ENCODE data around the gene BLZF1. TPM values are rescaled to one million over a fixed set of nuclear protein-coding genes. Genes with fewer than 3 reads are reported as not detected.
"Not testable (repeated sequence)": the region's sequence is repeated elsewhere in the genome, so short reads cannot be mapped to it uniquely, and the experiment has no call there.

Gene BLZF1
- total RNA-seq, 1 donor from 2014 or later: 11.3 TPM

DNA sequence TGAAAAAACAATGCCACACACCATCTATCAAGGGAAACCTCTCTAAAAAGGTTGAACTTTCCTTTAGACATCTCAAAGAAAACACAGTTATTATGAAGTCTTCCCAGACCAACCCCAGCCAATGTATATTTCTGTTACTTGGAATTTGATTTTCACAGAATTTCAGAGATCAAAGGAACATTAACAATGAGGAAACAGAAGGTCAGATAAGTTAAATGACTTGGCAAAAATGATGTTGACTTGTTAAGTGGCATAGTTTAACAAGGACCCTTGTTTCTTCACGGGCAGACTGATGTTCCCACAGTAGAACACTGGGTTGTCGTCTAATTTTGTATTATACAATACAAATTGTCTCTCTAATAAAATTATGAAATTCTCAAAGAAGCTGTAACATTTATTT, 29.4 kb upstream of the BLZF1 start:
- intact Hi-C loops (cut with micrococcal nuclease): no loop called here
- Mint-ChIP-seq H3K4me3 (no peak overlapping the region), H3K27ac (no peak overlapping the region), H3K4me1 (peaks cover 16% of the 10 kb centered on the region), H3K36me3 (ENCODE audit: low read depth) (peaks cover 23% of the 10 kb centered on the region), H3K9me3 (peaks cover 20% of the 10 kb centered on the region), H3K27me3 (no peaks in the 10 kb centered on the region)
- no peak for DNase-seq

DNA sequence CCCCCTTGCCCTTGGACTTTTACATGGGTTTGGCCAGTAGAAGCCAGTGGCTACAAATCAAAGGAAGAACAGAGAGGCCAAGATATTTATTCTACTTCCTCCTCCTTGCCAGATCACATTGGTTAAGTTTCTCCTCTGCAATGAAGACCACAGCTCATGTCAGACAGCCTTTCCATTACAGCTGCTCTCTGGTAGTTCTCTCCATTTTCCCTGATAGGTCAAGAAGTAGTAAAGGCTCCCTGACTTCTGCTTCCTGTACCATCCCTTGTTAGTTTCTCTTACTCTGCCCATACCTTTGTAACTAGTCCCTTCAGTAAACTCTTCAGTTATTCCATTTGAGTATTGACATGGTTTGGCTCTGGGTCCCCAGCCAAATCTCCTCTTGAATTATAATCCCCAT, 28.2 kb upstream of the BLZF1 start:
- DNase-seq: no peak
- intact Hi-C loops (cut with micrococcal nuclease): no loop called here
- no peaks in the 10 kb centered on the region for H3K27me3 Mint-ChIP-seq

DNA sequence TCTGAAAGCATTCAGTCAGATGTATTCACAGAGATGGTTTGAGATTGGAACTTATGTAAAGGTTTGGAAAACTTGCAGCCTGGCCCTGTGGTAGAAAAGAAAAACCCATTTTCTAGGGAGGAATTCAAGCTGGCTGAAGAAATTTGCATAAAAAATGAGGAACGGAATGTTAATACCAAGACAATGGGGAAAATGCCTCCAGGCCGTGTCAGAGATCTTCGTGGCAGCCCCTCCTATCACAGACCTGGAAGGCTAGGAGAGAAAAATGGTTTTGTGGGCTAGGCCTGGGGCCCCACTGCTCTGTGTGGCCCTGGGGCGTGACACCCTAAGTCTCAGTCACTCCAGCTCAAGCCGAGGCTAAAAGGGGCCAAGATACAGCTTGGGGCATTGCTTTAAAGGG, 27.1 kb upstream of the BLZF1 start:
- no peaks in the 10 kb centered on the region for H3K27me3 Mint-ChIP-seq
- peaks cover 11% of the 10 kb centered on the region for H3K4me1 Mint-ChIP-seq
- DNase-seq: no peak
- H3K9me3 Mint-ChIP-seq: peaks cover 17% of the 10 kb centered on the region
- H3K4me3 Mint-ChIP-seq: no peak overlapping the region
- intact Hi-C loops (cut with micrococcal nuclease): no loop called here
- H3K36me3 Mint-ChIP-seq (ENCODE audit: low read depth): peaks cover 15% of the 10 kb centered on the region
- H3K27ac Mint-ChIP-seq: no peak overlapping the region

More for the DNA sequence above, 28.2 kb upstream of the BLZF1 start:
- peak overlapping the region; percentile 10 for H3K27ac Mint-ChIP-seq
- H3K4me1 Mint-ChIP-seq: peaks cover 11% of the 10 kb centered on the region
- peaks cover 20% of the 10 kb centered on the region for H3K36me3 Mint-ChIP-seq (ENCODE audit: low read depth)
- H3K9me3 Mint-ChIP-seq: peaks cover 20% of the 10 kb centered on the region
- H3K4me3 Mint-ChIP-seq: no peak overlapping the region

DNA sequence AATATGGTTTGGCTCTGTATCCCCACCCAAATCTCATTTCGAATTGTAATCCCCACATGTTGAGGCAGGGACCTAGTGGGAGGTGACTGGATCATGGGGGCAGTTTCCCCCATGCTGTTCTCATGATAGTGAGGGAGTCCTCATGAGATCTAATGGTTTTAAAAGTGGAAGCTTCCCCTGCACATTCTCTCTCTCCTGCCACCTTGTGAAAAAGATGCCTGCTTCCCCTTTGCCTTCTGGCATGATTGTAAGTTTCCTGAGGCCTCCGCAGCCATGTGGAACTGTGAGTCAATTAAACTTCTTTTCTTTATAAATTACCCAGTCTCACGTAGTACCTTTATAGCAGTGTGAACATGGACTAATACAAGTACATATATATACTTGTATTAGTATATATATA, 25.9 kb upstream of the BLZF1 start:
- intact Hi-C loops (cut with micrococcal nuclease); H3K4me3 Mint-ChIP-seq; H3K27ac Mint-ChIP-seq; DNase-seq; H3K27me3 Mint-ChIP-seq: not testable (repeated sequence)
- peaks cover 17% of the 10 kb centered on the region for H3K9me3 Mint-ChIP-seq
- H3K36me3 Mint-ChIP-seq (ENCODE audit: low read depth): peaks cover 14% of the 10 kb centered on the region
- peaks cover 11% of the 10 kb centered on the region for H3K4me1 Mint-ChIP-seq

DNA sequence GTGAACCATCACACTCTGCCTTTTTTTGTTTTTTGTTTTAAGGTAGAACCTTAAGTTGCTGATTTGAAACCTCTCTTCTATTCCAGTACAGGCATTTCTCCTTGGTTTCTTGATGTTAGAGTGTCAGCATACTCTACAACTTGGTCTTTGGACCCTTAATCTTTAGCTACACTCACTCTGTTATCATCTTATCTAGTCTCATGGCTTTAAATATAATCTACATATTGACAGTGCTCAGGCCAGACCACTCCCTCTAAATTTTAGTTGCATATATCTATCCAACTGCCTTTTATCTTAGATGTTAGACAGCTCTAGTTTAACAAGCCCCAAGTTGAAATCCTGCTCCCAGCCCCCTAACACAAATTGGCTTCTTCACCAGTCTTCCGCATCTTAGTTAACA, 22.5 kb upstream of the BLZF1 start:
- intact Hi-C loops (cut with micrococcal nuclease): loop anchor here (5.0 kb wide), 3 partner anchors 238 to 903 kb away; partner anchors contain the start of gene ATP1B1
- Mint-ChIP-seq H3K27ac (no peak overlapping the region), H3K36me3 (ENCODE audit: low read depth) (peaks cover 8% of the 10 kb centered on the region), H3K9me3 (peaks cover 4% of the 10 kb centered on the region), H3K27me3 (no peaks in the 10 kb centered on the region), H3K4me1 (peaks cover 2% of the 10 kb centered on the region), H3K4me3 (no peak overlapping the region)
- DNase-seq: no peak

DNA sequence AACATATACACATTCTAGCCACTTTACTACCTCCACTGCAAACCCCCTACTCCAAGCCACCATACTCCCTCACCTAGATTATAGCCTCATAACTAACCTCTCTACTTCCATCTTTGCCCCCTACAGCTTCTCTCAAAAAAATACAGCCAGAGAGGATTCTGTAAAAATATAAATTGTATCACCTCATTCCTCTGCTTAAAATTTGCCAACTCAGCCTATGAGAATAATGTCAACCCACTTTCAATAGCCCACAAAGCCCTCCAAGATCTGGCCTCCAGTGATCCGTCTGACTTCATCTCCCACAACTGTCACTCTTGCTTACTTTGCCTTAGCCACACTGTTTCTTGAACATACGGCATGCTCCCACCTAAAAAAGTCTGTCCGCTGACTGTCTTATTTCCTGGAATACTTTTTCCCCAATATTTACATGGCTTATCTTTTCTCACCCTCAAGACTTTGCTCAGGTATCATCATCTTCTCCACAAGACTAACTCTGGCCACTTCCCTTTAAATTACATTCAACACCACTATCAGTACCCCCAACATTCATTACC, 21.9 kb upstream of the BLZF1 start:
- intact Hi-C loops (cut with micrococcal nuclease): loop anchor here (5.0 kb wide), 3 partner anchors 239 to 904 kb away; partner anchors contain the start of gene ATP1B1
- no peak for DNase-seq

DNA sequence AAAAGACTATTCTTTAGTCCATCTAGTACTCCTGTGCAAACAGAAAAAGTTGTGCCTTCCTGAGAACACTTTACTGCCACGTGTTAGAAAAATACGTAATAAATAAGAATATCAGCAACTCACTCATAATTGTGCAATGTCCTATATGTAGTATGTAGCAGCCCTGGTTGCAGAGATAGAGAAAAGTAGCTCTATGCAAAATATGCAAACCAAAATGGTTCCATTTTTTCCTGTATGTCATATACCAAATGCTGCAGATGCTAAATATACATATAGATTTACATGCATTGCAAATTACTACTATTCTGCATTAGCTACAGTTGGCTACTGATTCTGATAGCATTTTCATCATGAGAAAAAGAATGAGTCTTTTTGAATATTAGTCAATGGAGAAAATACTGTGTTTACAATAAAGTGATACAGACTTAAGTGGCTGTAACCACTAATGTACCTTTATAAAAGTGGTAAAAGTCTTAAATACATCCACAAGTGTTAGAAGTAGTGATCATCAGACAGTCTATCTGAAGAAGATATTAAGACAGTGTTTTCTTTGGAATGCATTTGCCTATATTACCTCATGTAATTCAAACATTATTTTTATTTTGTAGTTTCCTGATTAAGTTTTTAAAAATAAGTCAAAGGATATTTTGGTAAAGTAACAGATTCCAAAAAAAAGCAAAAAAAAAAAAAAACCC, 20.2 kb upstream of the BLZF1 start:
- Mint-ChIP-seq H3K4me3 (no peak overlapping the region), H3K4me1 (peaks cover 11% of the 10 kb centered on the region), H3K9me3 (no peaks in the 10 kb centered on the region), H3K27me3 (no peaks in the 10 kb centered on the region), H3K27ac (no peak overlapping the region), H3K36me3 (ENCODE audit: low read depth) (peaks cover 2% of the 10 kb centered on the region)
- intact Hi-C loops (cut with micrococcal nuclease): loop anchor here (1.0 to 5.0 kb wide), 5 partner anchors 241 to 1005 kb away; partner anchors contain the start of gene ATP1B1
- no peak for DNase-seq

More for the DNA sequence above, 21.9 kb upstream of the BLZF1 start:
- peaks cover 2% of the 10 kb centered on the region for H3K36me3 Mint-ChIP-seq (ENCODE audit: low read depth)
- no peaks in the 10 kb centered on the region for H3K9me3 Mint-ChIP-seq
- no peaks in the 10 kb centered on the region for H3K27me3 Mint-ChIP-seq
- H3K27ac Mint-ChIP-seq: no peak overlapping the region
- no peak overlapping the region for H3K4me3 Mint-ChIP-seq
- H3K4me1 Mint-ChIP-seq: peaks cover 2% of the 10 kb centered on the region

DNA sequence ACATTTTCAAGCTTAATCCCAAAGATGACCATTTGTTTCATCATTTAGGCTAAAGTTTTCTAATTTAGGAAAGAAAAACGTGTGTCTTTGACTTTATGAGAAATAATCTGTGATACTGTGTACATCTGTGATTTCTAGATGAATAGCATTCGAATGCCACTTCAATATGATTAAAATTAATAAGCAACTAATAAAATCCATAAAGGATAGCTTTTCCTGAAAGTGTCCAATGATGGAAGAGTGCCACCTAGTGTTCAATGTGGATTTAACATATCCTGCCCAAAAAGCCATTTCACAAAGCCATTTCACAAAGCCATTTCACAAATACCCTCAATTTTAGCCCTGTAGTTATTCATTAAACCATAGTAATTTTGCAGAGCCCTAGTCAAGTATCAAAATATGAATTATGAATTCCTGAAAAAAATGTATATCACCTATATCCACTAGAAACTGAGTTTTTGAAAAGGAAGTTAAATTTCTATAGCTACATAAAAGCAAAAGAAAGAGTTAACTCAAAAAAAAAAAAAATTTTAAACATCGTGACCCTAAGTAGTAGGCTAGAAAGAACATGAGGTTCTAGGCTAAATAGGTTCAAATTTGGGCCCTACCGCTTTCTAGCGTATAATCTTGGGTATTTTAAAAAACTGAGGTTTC, 19.5 kb upstream of the BLZF1 start:
- Mint-ChIP-seq H3K4me3 (no peak overlapping the region), H3K4me1 (peaks cover 11% of the 10 kb centered on the region), H3K36me3 (ENCODE audit: low read depth) (peaks cover 2% of the 10 kb centered on the region), H3K27ac (no peak overlapping the region), H3K9me3 (no peaks in the 10 kb centered on the region), H3K27me3 (no peaks in the 10 kb centered on the region)
- peak; percentile 80 for DNase-seq
- intact Hi-C loops (cut with micrococcal nuclease): loop anchor here (1.0 to 5.0 kb wide), 5 partner anchors 241 to 1006 kb away; partner anchors contain the start of gene ATP1B1

DNA sequence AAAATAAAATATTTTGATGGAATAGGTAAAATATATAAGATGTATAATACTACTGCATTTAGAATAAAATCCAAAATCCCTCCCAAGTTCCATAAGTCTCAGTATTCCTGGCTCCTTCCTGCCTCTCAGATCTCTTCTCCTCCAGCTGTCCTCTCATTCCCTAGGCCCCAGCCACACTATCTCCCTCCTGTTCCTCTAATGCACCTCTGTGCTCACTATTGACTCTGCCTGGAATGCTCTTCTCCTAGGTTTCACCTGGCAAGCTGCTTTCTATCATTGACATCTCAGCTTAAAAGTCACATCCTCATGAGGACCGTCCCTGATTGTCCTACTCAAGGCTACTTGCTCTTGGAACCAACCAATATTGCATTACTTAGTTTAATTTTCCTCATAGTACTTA, 7.6 kb upstream of the BLZF1 start:
- no peaks in the 10 kb centered on the region for H3K27me3 Mint-ChIP-seq
- peaks cover 6% of the 10 kb centered on the region for H3K9me3 Mint-ChIP-seq
- H3K4me1 Mint-ChIP-seq: peaks cover 28% of the 10 kb centered on the region
- intact Hi-C loops (cut with micrococcal nuclease): loop anchor here (10.0 kb wide), 2 partner anchors 896 to 956 kb away; no protein-coding TSS in a partner anchor
- H3K4me3 Mint-ChIP-seq: no peak overlapping the region
- no peak overlapping the region for H3K27ac Mint-ChIP-seq
- DNase-seq: peak; percentile 53
- peaks cover 11% of the 10 kb centered on the region for H3K36me3 Mint-ChIP-seq (ENCODE audit: low read depth)

DNA sequence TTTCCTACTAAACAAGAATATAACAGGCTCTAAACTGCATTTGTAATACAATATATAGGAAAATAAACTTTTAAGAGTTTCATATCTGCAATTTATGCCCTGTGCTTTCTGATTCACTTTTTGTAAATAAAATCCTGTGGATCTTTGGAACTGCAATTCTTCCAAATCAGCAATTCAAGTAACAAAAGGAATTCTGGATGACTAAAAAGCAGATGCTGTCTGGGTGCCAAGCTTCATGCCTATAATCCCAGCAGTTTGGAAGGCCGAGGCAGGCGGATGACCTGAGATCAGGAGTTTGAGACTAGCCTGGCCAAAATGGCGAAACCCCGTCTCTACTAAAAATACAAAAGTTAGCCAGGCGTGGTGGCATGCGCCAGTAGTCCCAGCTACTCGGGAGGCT, 6.7 kb upstream of the BLZF1 start:
- intact Hi-C loops (cut with micrococcal nuclease): loop anchor here (10.0 kb wide), 2 partner anchors 896 to 956 kb away; no protein-coding TSS in a partner anchor
- peaks cover 11% of the 10 kb centered on the region for H3K36me3 Mint-ChIP-seq (ENCODE audit: low read depth)
- DNase-seq: no peak
- H3K27me3 Mint-ChIP-seq: no peaks in the 10 kb centered on the region
- H3K4me1 Mint-ChIP-seq: peaks cover 28% of the 10 kb centered on the region
- peaks cover 6% of the 10 kb centered on the region for H3K9me3 Mint-ChIP-seq
- no peak overlapping the region for H3K4me3 Mint-ChIP-seq
- no peak overlapping the region for H3K27ac Mint-ChIP-seq

DNA sequence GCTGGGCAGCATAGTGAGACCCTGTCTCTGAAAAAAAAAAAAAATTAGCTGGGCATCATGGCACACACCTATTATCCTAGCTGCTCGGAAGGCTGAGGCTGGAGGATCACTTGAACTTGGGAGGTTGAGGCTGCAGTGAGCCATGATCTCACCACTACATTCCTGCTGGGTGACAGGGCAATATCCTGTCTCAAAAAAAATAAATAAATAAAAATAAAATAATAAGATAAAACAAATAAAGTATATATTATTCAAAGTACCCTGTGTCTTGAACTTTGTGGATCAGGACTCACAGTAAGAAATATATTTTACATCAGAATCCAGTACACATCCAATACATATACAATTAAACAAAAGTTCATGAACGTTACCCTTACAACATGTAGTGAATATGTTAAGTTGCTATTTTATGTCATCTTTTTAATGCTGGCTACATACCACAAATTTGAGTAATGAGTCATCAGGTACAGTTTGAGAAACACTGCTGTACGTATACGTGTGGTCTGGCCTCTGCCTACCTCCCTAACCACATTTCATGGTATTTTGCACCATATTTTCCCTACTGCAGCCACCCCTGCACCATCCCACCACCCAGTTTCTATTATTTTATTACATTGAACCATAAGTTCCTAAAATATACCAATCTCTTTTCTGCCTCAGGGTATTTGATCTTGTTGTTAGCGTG, 4.8 kb upstream of the BLZF1 start:
- peak; percentile 76 for DNase-seq
- intact Hi-C loops (cut with micrococcal nuclease): loop anchor here (2.0 to 10.0 kb wide), 3 partner anchors 256 to 958 kb away; partner anchors contain the start of gene ATP1B1

DNA sequence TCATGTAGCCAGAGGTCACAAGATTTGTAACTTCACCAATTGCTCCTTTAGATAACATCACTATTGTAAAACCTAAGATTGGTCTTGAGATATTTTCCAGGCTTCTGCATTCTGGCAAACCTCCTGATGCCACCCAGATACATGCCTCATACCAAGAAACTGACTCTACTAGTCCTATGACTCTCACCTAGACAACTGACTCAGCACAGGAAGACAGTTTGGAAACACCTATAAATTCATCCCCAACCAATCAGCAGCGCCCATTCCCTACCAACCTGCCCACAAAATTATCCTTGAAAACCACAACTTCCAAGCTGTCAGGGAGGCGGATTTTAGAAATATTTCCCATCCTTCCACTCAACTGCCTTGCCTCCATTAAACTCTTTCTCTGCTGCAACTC, 3.0 kb upstream of the BLZF1 start:
- peak overlapping the region; percentile 3 for H3K27ac Mint-ChIP-seq
- peaks cover 6% of the 10 kb centered on the region for H3K9me3 Mint-ChIP-seq
- peaks cover 13% of the 10 kb centered on the region for H3K36me3 Mint-ChIP-seq (ENCODE audit: low read depth)
- H3K27me3 Mint-ChIP-seq: no peaks in the 10 kb centered on the region
- H3K4me1 Mint-ChIP-seq: peaks cover 33% of the 10 kb centered on the region
- DNase-seq: peak; percentile 60
- intact Hi-C loops (cut with micrococcal nuclease): loop anchor here (5.0 to 10.0 kb wide), 6 partner anchors 327 to 1138 kb away; partner anchors contain the start of genes SCYL3 and SFT2D2
- H3K4me3 Mint-ChIP-seq: no peak overlapping the region

More for the DNA sequence above, 4.8 kb upstream of the BLZF1 start:
- Mint-ChIP-seq H3K36me3 (ENCODE audit: low read depth) (peaks cover 11% of the 10 kb centered on the region), H3K9me3 (peaks cover 6% of the 10 kb centered on the region), H3K27ac (peak overlapping the region; percentile 79), H3K4me3 (peak overlapping the region; percentile 58), H3K27me3 (no peaks in the 10 kb centered on the region), H3K4me1 (peaks cover 28% of the 10 kb centered on the region)

DNA sequence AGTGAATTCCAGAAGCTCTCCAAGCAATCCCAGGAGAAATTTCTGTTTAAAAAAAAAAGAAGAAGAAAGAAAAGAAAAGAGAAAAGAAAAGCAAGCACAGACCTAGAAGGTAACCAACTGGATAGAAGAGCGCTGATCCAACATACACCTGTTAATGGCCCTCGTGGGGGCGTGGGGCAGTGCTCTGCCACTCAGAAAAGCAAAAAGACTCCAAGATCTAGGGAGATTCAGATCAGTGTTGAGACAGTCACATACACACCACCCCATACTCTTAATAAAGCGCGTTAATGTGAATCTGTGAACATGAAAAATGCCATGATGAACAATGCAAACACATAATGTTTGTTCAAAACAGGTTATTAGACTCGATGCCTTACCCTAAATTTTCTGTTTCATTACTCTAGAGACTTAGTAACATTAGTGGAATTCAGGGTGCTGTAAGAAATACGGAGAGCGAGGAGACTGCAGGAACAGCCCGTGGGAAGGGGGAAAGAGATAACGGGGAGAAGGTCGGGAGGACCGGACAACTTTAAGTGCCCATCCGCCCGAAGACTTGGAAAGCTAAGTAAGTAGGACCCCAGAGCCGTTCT, 804 bp upstream of the BLZF1 start:
- intact Hi-C loops (cut with micrococcal nuclease): loop anchor here (1.0 to 10.0 kb wide), 9 partner anchors 119 to 1188 kb away; partner anchors contain the start of genes SCYL3, SFT2D2 and TIPRL
- no peak overlapping the region for H3K27ac Mint-ChIP-seq
- peak; percentile 67 for DNase-seq
- no peaks in the 10 kb centered on the region for H3K27me3 Mint-ChIP-seq
- peaks cover 24% of the 10 kb centered on the region for H3K36me3 Mint-ChIP-seq (ENCODE audit: low read depth)
- peaks cover 41% of the 10 kb centered on the region for H3K4me1 Mint-ChIP-seq
- H3K9me3 Mint-ChIP-seq: peaks cover 6% of the 10 kb centered on the region
- H3K4me3 Mint-ChIP-seq: no peak overlapping the region
